Psoas muscle (tissue), 8 donors: ENCODE measurements around the gene AGXT. TPM values are rescaled to one million over a fixed set of nuclear protein-coding genes. Genes with fewer than 3 reads are reported as not detected.
A peak's percentile ranks its signal among the peaks of the same experiment; 100 is the strongest.

Source experiments
- ATAC-seq, 4 donors: fragments of 200-7000 bp; cut with Tn5 transposase; one replicate each; pipeline ENCODE4 v1.9.1; 2020; ENCODE audit warnings: moderate library complexity in 3 of 4, mild to moderate bottlenecking in 2 of 4
- DNase-seq, 2 donors: peaks; one replicate each; pipeline ENCODE4 v3.0.0-alpha.2; 2020
- H3K27ac ChIP-seq: fragments of 200-600 bp; one replicate; pipeline ENCODE4 v1.8.0; 2022
- H3K27me3 ChIP-seq, 3 donors: fragments of 200-600 bp in 1 of 3; one replicate each; pipeline versions ENCODE4 v1.6.1 to v1.8.0; 2013 to 2022; ENCODE audit warnings: low read length in 2 of 3, mild to moderate bottlenecking in 2 of 3, moderate library complexity in 1 of 3; ENCODE audit not compliant: insufficient read depth in 3 of 3
- H3K36me3 ChIP-seq, 2 donors: fragments of 200-600 bp in 1 of 2; one replicate each; pipeline versions ENCODE4 v1.6.1 to v1.8.0; 2013 to 2022; ENCODE audit warnings: low read depth in 1 of 2, mild to moderate bottlenecking in 1 of 2, moderate library complexity in 1 of 2; ENCODE audit not compliant: insufficient read depth in 1 of 2
- H3K4me1 ChIP-seq: fragments of 200-600 bp; one replicate; pipeline ENCODE4 v1.8.0; 2022
- H3K4me3 ChIP-seq: fragments of 200-600 bp; one replicate; pipeline ENCODE4 v1.8.0; 2022; ENCODE audit warnings: mild to moderate bottlenecking
- H3K9me3 ChIP-seq: fragments of 200-600 bp; one replicate; pipeline ENCODE4 v1.8.0; 2022
- WGBS, 3 donors: extraction: QIAGEN DNeasy Blood & Tissue Kit; methylation state at CpG; one replicate each; pipeline versions ENCODE4 v1.1.6 to v1.1.7; 2013; 5-methylcytosine and 5-hydroxymethylcytosine counted together
- intact Hi-C, 2 donors: fragments of 100-400 bp; cut with DNase I; formaldehyde crosslinking; loops; one replicate each; pipeline versions ENCODE4 v1.11.0 to v1.14.2; 2022
- polyA plus RNA-seq, 3 donors: library from polyadenylated mRNA; stranded (reverse); fragments of 200-250 nt; gene quantifications; one replicate each; pipeline ENCODE4 v1.2.3, GENCODE V29; 2013
- total RNA-seq, 4 donors: library from RNA; stranded (reverse); fragmentation: NEBNext Ultra II Directional in 2 of 4; extraction: Animal tissue kit (Norgen Biotek cat#: 25700) in 2 of 4; gene quantifications; one replicate each; pipeline versions ENCODE4 v1.2.1 to v1.2.4, GENCODE V29; 2021 to 2023
- TF ChIP-seq, protein P1 (sequence below): fragments of 200-600 bp; IDR thresholded peaks from one replicate; pipeline ENCODE4 v1.8.0; 2022; ENCODE audit warnings: antibody characterized with exemption
- donor health status: healthy with polysubstance abuse.
- donor health status: DM: no; HTN: no; CAD: no; lungs with moderate emphysema.
- donor health status: Bipolar disorder and iron deficiency.
- donor health status: healthy.
- donor health status: DM: yes; HTN: yes; CAD: no.
- donor health status: DM: no; HTN: no; CAD: no.
- donor health status: DM: no; HTN: no; CAD: no.
- donor health status: DM: yes; HTN: yes; CAD: no.

The AGXT gene
- total and polyA plus RNA-seq, 7 donors = 0.11 to 1.3 (median 0.30) TPM; not detected in 4

DNA sequence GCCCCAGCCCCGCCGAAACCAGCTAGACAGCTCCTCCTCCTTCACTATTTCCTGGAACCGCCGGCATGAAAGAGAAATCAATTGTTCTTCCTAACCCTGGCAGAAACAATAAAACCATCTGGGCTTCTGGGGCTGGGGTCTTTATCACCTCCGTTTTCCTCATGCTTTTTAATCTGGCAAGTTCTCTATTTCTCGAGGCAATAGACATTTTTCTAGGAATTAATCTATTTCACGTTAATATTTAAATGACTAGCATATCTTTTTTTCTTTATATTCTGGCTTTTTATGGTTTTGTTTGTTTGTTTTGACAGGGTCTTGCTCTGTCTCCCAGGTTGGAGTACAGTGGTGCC is 47.2 kb upstream of the AGXT start:
- WGBS, 3 donors = 33 to 42% (median 34%) methylated on average over 7 of the region's 7 CpGs
- no peak overlapping the region for H3K27ac ChIP-seq
- H3K4me3 ChIP-seq = no peak overlapping the region

GRCh38 chr2:240822280-240822847 is 46.3 kb upstream of the AGXT start:
- H3K4me3 ChIP-seq = no peak overlapping the region
- TF ChIP-seq, protein P1, sequence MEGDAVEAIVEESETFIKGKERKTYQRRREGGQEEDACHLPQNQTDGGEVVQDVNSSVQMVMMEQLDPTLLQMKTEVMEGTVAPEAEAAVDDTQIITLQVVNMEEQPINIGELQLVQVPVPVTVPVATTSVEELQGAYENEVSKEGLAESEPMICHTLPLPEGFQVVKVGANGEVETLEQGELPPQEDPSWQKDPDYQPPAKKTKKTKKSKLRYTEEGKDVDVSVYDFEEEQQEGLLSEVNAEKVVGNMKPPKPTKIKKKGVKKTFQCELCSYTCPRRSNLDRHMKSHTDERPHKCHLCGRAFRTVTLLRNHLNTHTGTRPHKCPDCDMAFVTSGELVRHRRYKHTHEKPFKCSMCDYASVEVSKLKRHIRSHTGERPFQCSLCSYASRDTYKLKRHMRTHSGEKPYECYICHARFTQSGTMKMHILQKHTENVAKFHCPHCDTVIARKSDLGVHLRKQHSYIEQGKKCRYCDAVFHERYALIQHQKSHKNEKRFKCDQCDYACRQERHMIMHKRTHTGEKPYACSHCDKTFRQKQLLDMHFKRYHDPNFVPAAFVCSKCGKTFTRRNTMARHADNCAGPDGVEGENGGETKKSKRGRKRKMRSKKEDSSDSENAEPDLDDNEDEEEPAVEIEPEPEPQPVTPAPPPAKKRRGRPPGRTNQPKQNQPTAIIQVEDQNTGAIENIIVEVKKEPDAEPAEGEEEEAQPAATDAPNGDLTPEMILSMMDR = no peak
- intact Hi-C loops = no loop called here
- H3K27ac ChIP-seq = no peak overlapping the region
- no peak for ATAC-seq
- DNase-seq = peak in 1 of 2 donors; percentile 45
- H3K36me3 ChIP-seq = no peaks in the 10 kb centered on the region
- H3K27me3 ChIP-seq = peaks cover 0 to 91% (median 26%) of the 10 kb centered on the region in 3 donors
- 79 to 83% (median 82%) methylated on average over 4 of the region's 4 CpGs for WGBS, 3 donors
- H3K4me1 ChIP-seq = peaks cover 3% of the 10 kb centered on the region
- H3K9me3 ChIP-seq = no peaks in the 10 kb centered on the region

More for the DNA sequence above, 47.2 kb upstream of the AGXT start:
- ATAC-seq (no peak), DNase-seq (no peak)
- no peaks in the 10 kb centered on the region for H3K36me3 ChIP-seq
- peaks cover 3% of the 10 kb centered on the region for H3K4me1 ChIP-seq
- no peaks in the 10 kb centered on the region for H3K9me3 ChIP-seq
- TF ChIP-seq, protein P1 = no peak
- intact Hi-C loops = no loop called here
- peaks cover 0 to 86% (median 24%) of the 10 kb centered on the region in 3 donors for H3K27me3 ChIP-seq

GRCh38 chr2:240823449-240824336 is 44.9 kb upstream of the AGXT start:
- TF ChIP-seq, protein P1 = no peak
- H3K4me3 ChIP-seq = no peak overlapping the region
- H3K27ac ChIP-seq = no peak overlapping the region
- no peak for ATAC-seq
- peaks cover 0 to 91% (median 28%) of the 10 kb centered on the region in 3 donors for H3K27me3 ChIP-seq
- peaks cover 3% of the 10 kb centered on the region for H3K4me1 ChIP-seq
- intact Hi-C loops = no loop called here
- H3K36me3 ChIP-seq = no peaks in the 10 kb centered on the region
- 64 to 74% (median 73%) methylated on average over 15 of the region's 15 CpGs for WGBS, 3 donors
- H3K9me3 ChIP-seq = no peaks in the 10 kb centered on the region
- DNase-seq = no peak

GRCh38 chr2:240825476-240825875 is 43.1 kb upstream of the AGXT start:
- Histone ChIP-seq H3K27ac (no peak overlapping the region), H3K9me3 (no peaks in the 10 kb centered on the region), H3K27me3 (peaks cover 0 to 96% (median 23%) of the 10 kb centered on the region in 3 donors), H3K36me3 (no peaks in the 10 kb centered on the region), H3K4me1 (no peaks in the 10 kb centered on the region), H3K4me3 (no peak overlapping the region)
- no peak for DNase-seq
- 74 to 80% (median 77%) methylated on average over 4 of the region's 4 CpGs for WGBS, 3 donors
- intact Hi-C loops = no loop called here
- ATAC-seq = no peak
- TF ChIP-seq, protein P1 = no peak
